GM19043 (cell line): ENCODE measurements around the gene MTUS2.

Experiments
- ATAC-seq: cut with Tn5 transposase; IDR thresholded peaks from one replicate; pipeline ENCODE4 v1.9.1; 2021; ENCODE audit warnings: low read depth; ENCODE audit not compliant: unreplicated experiment

Gene MTUS2

DNA sequence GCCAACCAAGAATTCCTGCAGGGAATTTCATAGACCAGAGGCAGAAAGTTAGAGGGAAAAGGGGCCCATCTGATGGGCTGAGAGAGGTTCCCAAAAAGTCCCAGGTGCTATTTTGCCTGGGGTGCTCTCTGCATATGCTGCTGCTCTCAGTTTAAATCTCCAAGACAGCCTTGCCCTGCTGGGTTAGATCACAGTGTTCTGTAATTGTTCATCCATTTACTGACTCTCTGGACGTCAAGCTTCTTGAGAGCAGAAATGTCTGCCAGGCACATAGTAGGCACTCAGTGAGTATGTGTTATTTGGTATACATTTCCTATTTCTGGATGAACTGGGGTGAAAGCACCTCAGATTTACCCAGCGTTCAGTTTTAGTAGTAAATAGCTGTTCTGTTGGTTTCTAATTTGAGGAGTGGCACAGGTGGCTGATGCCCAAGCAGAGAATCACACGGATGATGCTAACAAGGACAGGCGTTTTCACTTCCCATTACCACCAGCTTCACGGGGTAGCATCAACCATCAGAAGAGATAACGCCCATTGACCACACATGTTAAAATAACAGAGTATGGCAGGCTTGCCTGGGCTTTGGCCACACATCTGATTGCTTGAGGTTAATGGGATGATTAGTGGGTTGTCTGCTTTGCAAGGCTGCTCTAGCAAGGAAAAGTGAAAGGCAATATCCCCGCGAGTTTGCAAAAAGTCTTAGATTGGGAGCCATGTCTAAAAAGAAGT, 614.2 kb downstream of the MTUS2 start:
- ATAC-seq: no peak

DNA sequence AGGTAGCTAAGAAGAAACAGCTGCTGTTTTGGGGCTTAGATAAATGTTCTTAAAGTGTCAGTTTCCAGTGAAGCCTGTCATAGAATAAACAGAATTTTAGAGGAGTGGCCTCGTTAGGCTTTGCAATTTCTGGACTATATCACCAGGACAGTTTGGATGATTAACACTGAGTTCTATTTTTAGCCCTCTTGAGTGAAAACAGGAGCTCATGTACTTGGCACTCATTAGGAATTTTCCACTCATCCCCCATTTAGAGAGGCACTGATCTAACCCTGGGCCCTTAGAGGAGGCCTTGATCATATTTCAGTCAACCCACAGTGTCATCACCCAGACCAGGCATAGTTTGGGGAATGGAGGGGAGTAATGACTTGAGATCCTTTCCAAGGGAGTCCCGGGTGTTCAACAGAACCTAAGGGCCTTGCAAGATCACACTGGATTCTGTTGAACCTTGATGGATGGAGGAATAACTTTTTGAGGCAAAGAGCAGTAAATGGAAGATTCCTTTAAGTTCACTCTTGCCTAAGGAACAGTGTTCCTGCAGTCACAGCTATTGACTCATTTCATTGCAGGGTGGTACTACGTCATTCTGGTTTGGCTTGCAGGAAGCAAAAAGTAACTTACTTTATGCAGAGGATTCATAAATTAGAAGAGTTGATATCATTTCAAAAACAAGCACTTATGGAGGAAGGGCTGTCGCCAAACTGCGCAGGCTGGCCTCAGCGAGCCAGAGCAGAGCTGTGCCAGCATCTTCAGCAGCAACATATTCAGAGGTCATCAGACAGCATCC, 615.2 kb downstream of the MTUS2 start:
- no peak for ATAC-seq

DNA sequence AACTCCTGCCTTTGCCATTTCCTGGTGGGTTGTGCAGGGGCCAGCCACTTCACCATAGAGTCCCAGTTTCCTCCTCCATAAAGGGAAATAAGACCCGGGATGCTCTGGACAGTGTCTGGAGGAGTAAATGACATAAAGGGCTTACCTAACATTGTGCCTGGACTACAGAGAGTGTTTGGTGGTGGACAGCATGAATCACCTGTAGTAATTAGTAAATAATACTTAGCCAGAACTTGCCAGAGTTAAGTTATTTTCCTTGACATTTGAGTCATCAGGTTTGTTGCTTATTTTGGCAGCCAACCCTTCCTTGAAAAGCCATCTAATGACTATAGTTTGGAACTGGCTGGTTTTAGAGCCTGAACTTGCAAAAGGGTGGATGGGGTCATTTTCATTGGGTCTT, 616.2 kb downstream of the MTUS2 start:
- no peak for ATAC-seq

DNA sequence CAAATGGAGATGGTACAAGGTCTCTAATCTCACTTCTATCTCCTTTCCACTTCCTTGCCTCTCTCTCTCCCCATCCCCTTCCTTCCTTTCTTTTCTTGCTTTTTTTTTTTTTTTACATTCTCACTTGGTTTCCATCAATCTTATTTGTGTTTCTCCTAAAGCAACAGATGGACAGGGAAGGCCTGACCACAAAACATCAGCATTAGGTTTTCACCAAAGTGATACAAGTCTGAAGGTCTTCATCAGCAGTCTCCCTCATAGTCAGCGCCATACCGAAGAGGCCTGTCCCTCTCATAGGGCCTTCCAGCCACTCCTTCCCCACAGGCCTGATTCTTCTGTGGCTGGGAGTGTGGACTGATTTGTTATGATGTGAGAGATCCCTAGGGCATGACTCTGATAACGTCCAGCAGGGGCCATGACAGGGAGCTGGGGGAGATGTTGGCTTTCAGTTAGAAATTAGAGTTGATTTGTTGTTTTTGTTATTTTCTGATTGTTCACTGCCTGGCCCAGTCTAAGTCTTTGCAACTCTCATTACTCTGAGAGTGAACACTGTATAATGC, 616.7 kb downstream of the MTUS2 start:
- no peak for ATAC-seq

DNA sequence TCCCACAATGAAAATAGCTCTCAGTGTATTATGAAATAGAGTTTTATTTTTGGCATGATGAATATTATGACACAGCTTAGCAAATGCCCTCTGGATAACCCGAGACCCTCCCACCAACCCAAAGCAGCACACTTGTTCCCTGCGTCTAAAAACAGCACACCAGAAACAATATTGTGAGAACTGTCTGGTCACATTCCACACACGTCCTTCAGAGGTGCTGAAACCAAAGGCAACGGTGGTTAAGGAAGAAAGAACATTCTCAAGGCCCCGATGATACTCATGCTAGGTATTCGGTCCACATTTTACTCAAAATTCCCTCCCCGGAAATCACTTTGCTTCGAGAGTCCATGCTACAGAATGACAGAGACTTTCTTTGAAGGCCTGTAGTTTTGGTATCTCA, 618.6 kb downstream of the MTUS2 start:
- no peak for ATAC-seq

DNA sequence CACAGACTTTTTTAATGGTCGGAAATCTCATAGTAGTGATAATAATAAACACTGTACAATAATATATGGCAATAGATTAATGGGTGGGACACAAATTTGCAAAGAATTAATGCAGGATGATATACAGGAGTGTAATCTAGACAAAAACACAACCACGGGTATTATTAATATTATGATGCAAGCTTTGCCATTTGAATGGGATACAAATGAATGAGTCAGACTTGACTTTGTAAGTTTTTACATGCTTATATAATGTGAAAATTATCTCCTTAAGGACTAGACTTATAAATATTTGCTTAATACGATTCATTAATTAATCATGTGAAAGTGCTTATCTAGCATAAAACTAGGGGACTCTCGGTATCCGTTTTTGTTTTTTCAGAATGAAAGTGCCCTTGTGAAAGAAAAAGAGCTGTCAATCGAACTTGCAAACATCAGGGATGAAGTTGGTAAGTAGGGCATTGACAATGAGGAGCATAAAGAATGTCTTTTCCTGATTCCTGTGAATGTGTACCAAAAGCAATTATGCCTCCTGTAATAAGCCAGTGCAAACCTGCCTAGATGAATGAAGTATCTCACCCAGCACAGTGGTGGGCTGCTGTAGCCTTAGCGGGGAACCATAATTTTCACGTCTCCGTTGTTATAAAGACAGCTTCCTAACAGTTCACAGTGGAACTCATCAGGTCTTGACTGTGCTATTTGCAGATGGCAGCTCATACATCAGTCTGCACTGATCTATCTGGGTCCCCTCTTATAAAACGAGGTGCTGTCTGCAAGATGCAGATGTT, 619.7 kb downstream of the MTUS2 start:
- ATAC-seq: no peak

DNA sequence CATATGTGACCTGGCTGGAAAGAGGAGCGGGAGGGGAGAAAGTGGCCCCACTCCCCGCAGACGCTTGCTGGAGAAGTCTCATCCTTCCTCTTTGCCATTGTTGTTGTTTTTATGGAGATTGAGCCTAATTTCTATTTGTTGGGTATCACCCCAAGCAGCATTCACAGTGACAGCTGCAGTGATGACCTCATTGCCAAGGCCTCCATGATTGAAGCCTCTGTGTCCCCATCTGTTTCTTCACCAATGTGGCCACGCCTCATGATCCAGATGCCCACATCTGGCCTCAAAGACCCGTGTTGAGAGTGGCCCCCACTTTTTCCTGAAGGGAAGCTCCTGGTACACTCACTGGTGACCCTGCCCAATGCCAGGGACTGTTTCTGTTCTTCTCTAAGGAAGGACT, 621.2 kb downstream of the MTUS2 start:
- ATAC-seq: no peak

DNA sequence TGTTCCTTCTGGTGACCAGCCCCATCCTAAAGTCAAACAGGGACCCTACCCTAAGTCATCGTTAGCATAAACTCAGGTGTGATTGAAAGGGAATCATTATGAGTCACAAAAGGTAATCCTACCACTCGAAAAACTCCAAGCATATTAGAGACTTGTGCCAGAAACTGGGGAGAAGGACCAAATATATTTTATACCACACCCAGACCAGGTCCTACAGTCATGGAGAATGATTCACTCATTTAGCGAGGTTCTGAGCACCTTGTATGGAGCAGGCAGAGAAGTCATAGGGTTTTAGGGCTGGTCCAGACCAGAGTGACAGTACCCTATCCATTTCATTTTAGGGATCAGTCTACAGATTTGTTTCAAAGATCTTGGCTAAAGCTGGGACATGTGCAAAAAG, 625.9 kb downstream of the MTUS2 start:
- ATAC-seq: no peak

DNA sequence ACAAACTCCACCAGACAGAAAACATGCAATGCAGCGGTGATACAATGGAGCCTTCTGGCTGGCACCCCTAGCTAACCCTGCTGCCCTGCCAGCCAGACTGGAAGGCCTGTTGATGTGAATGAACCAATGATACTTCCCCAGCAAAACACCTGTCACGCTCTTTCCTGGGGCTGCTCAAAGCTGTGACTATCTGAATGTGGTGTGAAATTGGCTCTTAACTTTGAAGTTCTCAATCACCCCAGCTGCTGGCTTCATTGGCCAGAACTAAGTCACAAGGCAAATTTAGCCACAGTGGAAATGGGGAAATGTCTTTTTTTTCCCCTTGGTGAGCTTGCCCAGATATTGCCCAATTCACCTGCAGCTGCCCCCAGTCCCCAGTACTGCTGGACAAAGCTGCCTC, 628.0 kb downstream of the MTUS2 start:
- ATAC-seq: no peak

DNA sequence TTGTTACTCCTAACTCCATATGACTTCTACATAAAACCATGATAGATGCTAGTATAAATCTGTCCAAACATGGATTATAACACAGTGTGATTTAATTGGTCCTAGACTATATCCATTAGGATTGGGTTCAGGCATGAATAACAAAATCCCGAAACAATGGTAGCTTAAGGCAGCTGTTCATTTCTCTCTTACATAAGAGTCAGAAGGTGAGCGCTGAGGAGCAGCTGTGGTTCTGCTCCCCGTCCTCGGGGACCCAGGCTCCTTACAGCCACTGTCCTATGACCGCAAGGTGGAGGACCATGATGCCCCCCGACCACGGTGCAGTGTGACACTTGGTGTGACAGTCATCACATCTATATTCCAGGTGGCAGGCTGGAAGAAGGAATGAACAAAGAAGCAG, 629.6 kb downstream of the MTUS2 start:
- no peak for ATAC-seq

DNA sequence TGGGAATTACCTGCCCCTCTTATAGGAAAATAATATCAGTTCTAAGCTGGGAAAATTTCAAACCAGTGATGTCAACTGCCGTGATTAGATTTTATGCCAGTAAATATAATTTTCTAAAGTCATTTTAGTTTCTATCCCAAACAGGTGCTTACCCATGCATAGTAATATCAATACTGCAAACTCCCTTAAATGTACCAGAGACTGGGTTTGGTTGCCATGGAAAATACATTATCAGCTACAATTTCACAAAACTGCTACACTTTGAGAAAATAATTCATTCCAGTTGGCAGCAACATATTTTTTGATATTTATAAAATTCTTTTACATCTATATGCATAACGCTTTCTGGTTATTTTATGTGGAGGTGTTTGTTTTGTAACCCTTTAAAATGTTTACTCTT, 631.8 kb downstream of the MTUS2 start:
- no peak for ATAC-seq

DNA sequence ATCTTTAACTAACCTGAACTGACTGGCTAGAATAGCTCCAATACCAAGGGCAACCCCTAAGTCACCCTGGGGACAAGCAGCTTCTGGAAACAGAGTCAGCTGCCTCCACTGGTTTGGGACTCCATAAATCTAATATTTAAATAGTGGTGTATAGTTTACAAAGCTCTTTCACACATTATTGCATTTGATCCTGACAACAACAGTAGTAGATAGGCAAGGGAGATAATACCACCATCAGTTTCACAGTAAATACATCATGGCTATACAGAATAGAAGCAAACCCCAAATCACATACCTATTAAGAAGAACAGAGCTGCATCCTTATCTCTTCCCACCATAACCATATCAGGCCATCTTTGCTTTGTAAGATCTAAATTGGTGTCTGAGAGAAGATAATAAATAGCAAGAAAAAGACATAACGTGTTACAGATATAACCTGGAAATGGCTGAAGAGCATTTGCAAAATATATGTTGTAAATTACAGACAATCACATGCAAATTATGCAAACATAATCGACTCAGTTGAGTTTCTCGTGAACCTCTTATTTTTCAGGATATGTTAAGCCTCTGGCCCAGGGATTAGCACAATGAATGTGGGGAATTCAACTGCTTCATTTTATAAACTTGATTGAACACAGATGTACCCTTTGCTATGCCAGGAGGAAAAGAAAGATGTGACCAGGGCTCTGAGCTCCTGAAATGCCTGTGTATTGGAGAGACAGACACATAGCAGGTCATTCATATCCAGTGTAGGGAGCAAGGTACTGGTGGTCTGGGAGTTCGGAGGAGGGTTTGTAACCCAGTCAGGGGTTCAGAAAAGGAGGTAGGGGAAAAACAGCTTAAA, 632.9 kb downstream of the MTUS2 start:
- ATAC-seq: no peak

DNA sequence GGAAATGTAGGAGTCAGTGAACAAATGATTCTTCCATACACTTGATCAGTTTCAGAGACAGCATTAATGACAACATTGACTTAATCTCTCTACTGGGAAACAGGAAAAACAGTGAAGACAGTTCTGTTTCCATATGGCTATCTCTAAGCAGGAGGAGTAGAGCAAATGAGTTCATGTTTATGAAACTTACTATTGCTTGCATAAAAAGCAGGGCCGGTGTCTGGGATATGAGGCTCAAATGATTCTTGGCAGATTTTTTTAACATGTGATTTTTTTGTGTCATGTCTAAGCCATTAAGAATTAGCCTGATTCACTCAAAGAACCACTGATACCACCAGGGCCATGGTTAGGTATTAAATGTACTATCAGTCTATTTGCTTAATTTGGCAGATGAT, 633.5 kb downstream of the MTUS2 start:
- no peak for ATAC-seq

DNA sequence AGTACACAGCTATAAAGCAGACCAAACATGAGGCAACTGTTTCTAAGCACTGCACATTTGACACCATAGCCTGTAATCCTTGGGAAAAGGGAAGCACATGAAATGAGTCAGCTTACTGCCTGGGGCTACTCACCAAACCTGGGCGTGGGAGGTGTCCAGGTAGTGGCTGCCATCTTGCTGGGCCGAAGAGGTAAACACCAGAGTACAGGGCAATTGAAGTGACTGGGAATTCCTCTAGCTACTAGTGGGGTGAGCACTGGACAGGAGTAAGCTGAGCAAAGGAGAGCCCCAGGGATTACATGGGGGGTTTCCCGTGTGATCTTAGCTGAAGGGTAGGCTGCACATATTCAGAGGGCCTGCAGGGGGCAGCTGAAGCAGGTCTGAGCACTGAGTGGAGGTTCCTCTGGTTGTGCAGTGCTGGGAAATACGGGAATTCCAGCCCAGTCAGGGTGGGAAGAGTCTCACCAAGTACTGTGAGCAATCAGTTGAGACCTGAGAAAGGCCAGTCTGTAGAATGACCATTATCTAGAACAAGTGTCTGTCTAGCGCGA, 634.9 kb downstream of the MTUS2 start:
- no peak for ATAC-seq

DNA sequence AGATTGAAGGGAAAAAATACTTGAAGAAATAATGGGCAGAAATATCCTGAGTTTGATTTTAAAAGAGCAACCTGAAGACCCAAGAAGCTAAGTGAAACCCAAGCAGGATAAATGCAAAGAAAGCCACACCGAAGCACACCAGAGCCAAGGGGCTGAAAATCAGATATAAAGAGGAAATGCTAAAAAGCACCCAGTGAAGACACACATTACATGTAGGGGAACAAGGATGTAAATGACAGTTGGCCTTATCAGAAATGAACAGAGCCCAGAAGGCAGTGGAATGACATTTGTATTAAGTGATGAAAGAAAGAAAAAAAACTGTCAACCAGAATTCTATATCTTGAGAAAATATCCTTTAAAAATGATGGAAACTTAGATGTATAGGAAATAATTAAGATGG, 636.3 kb downstream of the MTUS2 start:
- no peak for ATAC-seq

DNA sequence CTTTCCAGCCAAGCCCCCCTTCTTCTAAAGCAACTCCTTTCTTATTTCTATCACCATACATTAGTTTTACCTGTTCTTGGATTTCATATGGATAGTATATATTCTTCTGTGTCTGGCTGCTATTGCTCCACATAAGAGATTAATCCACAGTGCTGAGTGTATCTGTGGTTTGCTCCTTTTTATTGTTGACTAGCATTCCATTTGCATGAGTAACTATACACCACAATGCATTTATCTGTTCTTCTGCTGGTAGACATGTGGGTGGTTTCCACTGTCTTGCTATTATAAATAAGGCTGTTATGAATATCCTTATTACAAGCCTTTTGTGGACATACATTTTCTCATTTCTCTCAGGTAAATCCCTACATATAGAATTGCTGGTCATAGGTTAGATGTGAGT, 637.2 kb downstream of the MTUS2 start:
- no peak for ATAC-seq

DNA sequence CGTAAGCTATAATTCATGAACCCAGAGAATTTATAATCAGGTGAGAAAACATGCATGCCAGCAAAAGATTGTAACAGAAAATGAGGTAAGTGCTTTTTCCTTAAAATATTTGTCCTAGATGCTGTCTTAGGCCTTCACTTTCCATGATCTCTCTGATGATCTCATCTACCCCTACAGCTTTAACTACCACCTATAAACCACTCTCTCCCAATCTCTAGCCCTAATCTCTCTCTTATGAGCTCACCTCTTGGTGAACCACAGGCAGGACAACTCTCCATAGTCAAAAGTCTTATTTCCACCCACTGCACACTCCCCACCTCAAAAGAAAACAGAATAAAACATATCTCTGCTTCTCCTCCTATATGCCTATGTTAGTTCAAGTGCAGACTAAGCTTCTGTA, 638.3 kb downstream of the MTUS2 start:
- ATAC-seq: no peak

DNA sequence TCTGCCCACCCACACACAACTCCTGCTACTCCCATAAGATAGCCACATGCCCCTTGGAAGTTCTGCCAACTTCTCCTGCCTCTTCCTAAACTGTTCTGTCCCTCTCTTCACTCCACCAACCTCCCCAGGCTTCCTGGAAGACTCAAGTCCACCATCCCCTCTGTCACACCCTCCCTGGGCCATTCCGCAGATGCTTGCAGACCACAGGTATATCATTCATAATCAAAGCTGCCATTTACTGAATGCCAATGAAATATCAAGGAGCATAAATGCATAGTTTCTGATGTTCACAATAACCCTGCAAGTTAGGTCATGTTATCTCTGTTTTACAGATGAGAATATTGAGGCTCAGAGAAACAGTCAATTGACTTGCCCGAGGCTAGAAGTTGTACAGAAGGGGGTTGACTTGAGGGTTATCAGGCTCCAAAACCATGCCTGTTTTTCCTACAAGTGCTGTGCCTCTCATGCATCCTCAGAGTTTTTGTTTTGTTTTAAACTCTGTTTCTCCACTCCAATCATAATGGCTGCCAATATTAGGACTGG, 639.7 kb downstream of the MTUS2 start:
- ATAC-seq: no peak

DNA sequence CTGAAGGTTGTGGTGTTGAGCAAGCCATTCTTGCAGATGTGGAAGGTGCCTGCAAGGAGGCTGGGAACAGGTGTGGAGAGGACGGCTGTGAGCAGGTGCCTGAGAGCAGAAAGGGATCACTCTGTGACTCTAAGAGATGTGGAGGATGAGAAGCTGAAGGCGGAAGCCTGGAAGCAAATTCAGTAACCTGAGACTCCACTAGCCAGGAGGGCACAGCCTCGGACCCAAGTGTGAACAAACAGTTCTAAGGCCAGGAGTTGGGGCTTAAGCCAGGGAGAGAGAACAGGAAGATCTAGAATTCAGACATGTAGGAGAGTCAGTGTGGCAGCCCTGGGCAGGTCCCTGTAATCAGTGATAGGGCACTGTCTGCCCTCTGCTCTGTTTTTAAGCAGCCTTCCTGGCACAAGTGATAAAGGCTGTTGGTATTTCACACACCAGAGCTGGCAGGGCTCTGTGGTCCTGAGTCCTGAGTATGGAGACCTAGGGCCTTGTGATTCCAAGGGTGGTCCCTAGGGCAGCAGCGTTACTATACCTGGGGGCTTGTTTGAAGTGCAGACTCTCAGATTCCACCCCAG, 644.1 kb downstream of the MTUS2 start:
- ATAC-seq: no peak
